PFSK-1 (cell line): ENCODE data around the gene GNPAT.
A peak's percentile ranks its signal among the peaks of the same experiment; 100 is the strongest.

Experiments used
- FOXP2 ChIP-seq: optimal IDR thresholded peaks from 2 replicates; pipeline ENCODE3; 2011; ENCODE audit warnings: borderline replicate concordance, control low read depth, inconsistent platforms; ENCODE audit not compliant: insufficient read depth; ENCODE audit errors: extremely low read length, extremely low read depth
- POLR2AphosphoS5 ChIP-seq: IDR thresholded peaks from 2 replicates; pipeline ENCODE4 v1.6.1; 2012; ENCODE audit warnings: low read depth, mild to moderate bottlenecking, control low read depth, low read length, moderate library complexity
- SIN3A ChIP-seq: IDR thresholded peaks from 2 replicates; pipeline ENCODE4 v1.6.1; 2012; ENCODE audit warnings: mild to moderate bottlenecking, low read length, moderate library complexity, borderline replicate concordance; ENCODE audit not compliant: insufficient read depth
- TAF1 ChIP-seq: IDR thresholded peaks from 2 replicates; pipeline ENCODE4 v1.6.1; 2012; ENCODE audit warnings: low read length, control low read depth, borderline replicate concordance; ENCODE audit not compliant: insufficient read depth
- TF ChIP-seq, protein P1 (sequence below), 2 experiments: IDR thresholded peaks; 2 replicates each; pipeline versions ENCODE4 v1.6.1 to v1.8.0; 2011 to 2012; ENCODE audit warnings: low read depth in 2 of 2, low read length in 2 of 2, control low read depth in 1 of 2, inconsistent platforms in 1 of 2, mild to moderate bottlenecking in 1 of 2, moderate library complexity in 1 of 2; ENCODE audit not compliant: insufficient read depth in 1 of 2

DNA sequence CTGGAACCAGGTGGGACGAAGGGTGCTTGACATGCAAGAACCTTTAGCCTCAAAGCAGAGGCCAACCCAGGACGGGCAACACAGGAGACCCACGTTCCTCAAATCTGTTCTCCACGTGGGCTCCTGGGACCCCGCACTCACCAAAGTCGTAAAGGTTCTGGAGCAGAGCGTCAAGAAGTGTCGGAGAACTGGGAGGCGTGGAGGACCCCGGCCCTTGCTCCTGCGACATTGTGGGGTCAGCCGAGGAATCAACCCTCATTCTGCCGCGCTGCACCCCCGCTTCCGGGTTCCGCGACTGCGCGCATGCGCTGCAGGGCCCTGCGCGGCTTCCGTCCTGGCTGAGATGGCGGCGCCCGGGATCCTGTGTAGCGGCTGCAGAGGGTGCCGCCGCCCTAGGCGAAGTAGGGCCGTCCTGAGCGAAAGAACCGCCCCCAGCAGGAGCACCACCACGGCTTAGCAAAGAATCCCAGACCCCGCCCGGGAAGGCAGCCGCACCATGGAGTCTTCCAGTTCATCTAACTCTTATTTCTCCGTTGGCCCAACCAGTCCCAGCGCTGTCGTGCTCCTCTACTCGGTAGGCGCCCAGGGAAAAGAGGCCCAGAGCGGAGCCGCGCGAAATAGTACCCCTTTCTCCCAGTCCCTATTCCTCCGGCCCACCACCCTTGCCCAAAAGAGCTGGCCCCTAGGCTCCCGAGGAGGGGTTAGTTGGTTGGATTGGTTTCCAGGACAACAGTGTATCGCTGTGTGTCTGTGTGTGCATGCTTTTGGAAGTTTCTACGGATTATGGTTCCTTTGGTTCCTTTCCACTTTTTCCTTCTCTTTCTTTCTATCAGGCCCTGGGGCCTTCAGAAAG is at the start of gene GNPAT:
- TF ChIP-seq POLR2AphosphoS5 (peak; percentile 94), TAF1 (peak; percentile 92), FOXP2 (peak; percentile 61), SIN3A (0 out of 2 replicates have a peak, but pooled peaks have one; percentile 82)
- TF ChIP-seq, protein P1, sequence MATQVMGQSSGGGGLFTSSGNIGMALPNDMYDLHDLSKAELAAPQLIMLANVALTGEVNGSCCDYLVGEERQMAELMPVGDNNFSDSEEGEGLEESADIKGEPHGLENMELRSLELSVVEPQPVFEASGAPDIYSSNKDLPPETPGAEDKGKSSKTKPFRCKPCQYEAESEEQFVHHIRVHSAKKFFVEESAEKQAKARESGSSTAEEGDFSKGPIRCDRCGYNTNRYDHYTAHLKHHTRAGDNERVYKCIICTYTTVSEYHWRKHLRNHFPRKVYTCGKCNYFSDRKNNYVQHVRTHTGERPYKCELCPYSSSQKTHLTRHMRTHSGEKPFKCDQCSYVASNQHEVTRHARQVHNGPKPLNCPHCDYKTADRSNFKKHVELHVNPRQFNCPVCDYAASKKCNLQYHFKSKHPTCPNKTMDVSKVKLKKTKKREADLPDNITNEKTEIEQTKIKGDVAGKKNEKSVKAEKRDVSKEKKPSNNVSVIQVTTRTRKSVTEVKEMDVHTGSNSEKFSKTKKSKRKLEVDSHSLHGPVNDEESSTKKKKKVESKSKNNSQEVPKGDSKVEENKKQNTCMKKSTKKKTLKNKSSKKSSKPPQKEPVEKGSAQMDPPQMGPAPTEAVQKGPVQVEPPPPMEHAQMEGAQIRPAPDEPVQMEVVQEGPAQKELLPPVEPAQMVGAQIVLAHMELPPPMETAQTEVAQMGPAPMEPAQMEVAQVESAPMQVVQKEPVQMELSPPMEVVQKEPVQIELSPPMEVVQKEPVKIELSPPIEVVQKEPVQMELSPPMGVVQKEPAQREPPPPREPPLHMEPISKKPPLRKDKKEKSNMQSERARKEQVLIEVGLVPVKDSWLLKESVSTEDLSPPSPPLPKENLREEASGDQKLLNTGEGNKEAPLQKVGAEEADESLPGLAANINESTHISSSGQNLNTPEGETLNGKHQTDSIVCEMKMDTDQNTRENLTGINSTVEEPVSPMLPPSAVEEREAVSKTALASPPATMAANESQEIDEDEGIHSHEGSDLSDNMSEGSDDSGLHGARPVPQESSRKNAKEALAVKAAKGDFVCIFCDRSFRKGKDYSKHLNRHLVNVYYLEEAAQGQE (IDR thresholded peaks at IDR 0.05; ENCODE audit: insufficient read depth in 1 of 2, low read depth in 2 of 2, low read length in 2 of 2) = peak; percentile 56 to 72; a peak in 2 of 4 replicates
